GM23338 (cell line): ENCODE measurements around the gene JARID2.

ENCODE experiments used
- CREB1 ChIP-seq: fragments of 250-450 bp; sonication (Bioruptor Pico); IDR thresholded peaks from 2 replicates; pipeline ENCODE4 v1.5.0; 2020; ENCODE audit warnings: low read depth, mild to moderate bottlenecking, moderate library complexity
- EZH2 ChIP-seq: fragments of 200-600 bp; sonication (generic); IDR thresholded peaks from one replicate; pipeline ENCODE4 v1.8.0; 2017; ENCODE audit warnings: antibody characterized with exemption, mild to moderate bottlenecking, low read depth; ENCODE audit not compliant: unreplicated experiment
- EZH2phosphoT487 ChIP-seq: fragments of 200-600 bp; sonication (generic); IDR thresholded peaks from one replicate; pipeline ENCODE4 v1.8.1; 2018; ENCODE audit warnings: antibody characterized with exemption; ENCODE audit not compliant: unreplicated experiment
- JUNB ChIP-seq: IDR thresholded peaks from one replicate; pipeline ENCODE4 v1.6.1; 2016; ENCODE audit warnings: antibody characterized with exemption; ENCODE audit not compliant: unreplicated experiment
- POLR2AphosphoS5 ChIP-seq: IDR thresholded peaks from 2 replicates; pipeline ENCODE4 v1.6.1; 2016; ENCODE audit warnings: antibody characterized with exemption, low read depth
- TF ChIP-seq, protein P1 (sequence below): IDR thresholded peaks from one replicate; pipeline ENCODE4 v1.6.1; 2018; ENCODE audit warnings: antibody characterized with exemption; ENCODE audit not compliant: unreplicated experiment
- TF ChIP-seq, protein P2 (sequence below), 2 experiments: fragments of 200-600 bp in 1 of 2; sonication (generic) in 1 of 2; conservative IDR thresholded peaks; 2 replicates each; pipeline versions ENCODE4 v1.5.1 to v1.6.1; 2016 to 2017; ENCODE audit warnings: antibody characterized with exemption in 2 of 2, low read depth in 2 of 2, mild to moderate bottlenecking in 2 of 2, moderate library complexity in 1 of 2
- TF ChIP-seq, protein P3 (sequence below): IDR thresholded peaks from 2 replicates; pipeline ENCODE4 v1.6.1; 2016; ENCODE audit warnings: antibody characterized with exemption

DNA sequence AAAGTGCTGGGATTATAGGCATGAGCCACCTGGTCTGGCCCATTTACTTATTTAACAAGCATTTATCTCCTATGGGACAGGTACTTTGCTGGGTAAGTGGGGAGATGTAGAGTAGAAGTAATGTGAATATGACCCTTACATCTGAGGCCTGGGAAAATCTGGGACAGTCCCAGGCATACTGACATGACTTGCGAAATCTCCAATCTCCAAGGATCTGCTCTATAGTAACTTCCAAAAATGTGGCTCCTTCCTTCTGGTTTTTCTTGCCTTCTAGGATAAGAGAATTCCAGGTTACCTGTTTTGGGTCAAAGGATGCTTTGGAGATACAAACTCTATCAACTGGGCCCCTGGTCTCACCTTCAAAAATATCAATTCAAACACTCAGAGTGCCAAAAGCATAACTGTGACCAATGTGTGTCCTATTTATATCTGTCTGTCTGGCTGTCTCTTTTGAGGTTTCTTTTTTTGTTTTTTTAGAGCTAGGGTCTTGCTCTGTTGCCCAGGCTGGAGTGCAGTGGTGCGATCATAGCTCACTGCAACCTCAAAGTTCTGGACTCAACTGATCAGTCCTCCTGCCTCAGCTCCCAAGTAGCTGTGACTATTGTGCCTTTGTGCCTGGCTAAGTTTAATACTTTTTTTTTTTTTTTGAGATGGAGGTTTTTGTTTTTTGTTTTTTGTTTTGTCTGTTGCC is 11.7 kb upstream of the JARID2 start:
- TF ChIP-seq, protein P1, sequence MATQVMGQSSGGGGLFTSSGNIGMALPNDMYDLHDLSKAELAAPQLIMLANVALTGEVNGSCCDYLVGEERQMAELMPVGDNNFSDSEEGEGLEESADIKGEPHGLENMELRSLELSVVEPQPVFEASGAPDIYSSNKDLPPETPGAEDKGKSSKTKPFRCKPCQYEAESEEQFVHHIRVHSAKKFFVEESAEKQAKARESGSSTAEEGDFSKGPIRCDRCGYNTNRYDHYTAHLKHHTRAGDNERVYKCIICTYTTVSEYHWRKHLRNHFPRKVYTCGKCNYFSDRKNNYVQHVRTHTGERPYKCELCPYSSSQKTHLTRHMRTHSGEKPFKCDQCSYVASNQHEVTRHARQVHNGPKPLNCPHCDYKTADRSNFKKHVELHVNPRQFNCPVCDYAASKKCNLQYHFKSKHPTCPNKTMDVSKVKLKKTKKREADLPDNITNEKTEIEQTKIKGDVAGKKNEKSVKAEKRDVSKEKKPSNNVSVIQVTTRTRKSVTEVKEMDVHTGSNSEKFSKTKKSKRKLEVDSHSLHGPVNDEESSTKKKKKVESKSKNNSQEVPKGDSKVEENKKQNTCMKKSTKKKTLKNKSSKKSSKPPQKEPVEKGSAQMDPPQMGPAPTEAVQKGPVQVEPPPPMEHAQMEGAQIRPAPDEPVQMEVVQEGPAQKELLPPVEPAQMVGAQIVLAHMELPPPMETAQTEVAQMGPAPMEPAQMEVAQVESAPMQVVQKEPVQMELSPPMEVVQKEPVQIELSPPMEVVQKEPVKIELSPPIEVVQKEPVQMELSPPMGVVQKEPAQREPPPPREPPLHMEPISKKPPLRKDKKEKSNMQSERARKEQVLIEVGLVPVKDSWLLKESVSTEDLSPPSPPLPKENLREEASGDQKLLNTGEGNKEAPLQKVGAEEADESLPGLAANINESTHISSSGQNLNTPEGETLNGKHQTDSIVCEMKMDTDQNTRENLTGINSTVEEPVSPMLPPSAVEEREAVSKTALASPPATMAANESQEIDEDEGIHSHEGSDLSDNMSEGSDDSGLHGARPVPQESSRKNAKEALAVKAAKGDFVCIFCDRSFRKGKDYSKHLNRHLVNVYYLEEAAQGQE = no peak
- TF ChIP-seq POLR2AphosphoS5 (no peak), EZH2phosphoT487 (no peak), CREB1 (CRISPR knock-in tag) (no peak), EZH2 (no peak), JUNB (no peak)
- TF ChIP-seq, protein P2, sequence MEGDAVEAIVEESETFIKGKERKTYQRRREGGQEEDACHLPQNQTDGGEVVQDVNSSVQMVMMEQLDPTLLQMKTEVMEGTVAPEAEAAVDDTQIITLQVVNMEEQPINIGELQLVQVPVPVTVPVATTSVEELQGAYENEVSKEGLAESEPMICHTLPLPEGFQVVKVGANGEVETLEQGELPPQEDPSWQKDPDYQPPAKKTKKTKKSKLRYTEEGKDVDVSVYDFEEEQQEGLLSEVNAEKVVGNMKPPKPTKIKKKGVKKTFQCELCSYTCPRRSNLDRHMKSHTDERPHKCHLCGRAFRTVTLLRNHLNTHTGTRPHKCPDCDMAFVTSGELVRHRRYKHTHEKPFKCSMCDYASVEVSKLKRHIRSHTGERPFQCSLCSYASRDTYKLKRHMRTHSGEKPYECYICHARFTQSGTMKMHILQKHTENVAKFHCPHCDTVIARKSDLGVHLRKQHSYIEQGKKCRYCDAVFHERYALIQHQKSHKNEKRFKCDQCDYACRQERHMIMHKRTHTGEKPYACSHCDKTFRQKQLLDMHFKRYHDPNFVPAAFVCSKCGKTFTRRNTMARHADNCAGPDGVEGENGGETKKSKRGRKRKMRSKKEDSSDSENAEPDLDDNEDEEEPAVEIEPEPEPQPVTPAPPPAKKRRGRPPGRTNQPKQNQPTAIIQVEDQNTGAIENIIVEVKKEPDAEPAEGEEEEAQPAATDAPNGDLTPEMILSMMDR (conservative IDR thresholded peaks at IDR 0.05; ENCODE audit: low read depth in 2 of 2) = no peak
- TF ChIP-seq, protein P3, sequence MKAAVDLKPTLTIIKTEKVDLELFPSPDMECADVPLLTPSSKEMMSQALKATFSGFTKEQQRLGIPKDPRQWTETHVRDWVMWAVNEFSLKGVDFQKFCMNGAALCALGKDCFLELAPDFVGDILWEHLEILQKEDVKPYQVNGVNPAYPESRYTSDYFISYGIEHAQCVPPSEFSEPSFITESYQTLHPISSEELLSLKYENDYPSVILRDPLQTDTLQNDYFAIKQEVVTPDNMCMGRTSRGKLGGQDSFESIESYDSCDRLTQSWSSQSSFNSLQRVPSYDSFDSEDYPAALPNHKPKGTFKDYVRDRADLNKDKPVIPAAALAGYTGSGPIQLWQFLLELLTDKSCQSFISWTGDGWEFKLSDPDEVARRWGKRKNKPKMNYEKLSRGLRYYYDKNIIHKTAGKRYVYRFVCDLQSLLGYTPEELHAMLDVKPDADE = no peak
